Measurements from ENCODE around the gene PCDHGC5. TPM values are rescaled to one million over a fixed set of nuclear protein-coding genes. Genes with fewer than 3 reads are reported as not detected.

Gene PCDHGC5
- total RNA-seq, 1 experiment from 2014 or later = not detected

- DNase-seq (ENCODE audit: low read depth) = no peak
- in situ Hi-C loops (cut with HindIII; ENCODE audit: low pct_unique_long_range_greater_than_20kb, low sequenced_read_pairs) = no loop called here
Observed at GRCh38 chr5:141487131-141487530, 1.8 kb upstream of the PCDHGC5 start.

GRCh38 chr5:141489841-141490240, 960 bp downstream of the PCDHGC5 start:
- DNase-seq (ENCODE audit: low read depth) = no peak
- in situ Hi-C loops (cut with HindIII; ENCODE audit: low pct_unique_long_range_greater_than_20kb, low sequenced_read_pairs) = no loop called here

DNA sequence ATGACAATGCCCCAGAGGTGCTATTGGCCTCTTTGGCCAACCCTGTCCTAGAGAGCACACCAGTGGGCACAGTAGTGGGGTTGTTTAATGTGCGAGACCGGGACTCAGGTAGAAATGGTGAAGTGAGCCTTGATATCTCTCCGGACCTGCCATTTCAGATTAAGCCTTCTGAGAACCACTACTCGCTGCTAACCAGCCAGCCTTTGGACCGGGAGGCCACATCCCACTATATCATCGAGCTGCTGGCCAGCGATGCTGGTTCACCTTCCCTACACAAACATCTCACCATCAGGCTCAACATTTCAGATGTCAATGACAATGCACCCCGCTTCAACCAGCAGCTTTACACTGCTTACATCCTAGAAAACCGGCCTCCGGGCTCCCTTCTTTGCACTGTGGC, 1.4 kb downstream of the PCDHGC5 start:
- in situ Hi-C loops (cut with HindIII; ENCODE audit: low pct_unique_long_range_greater_than_20kb, low sequenced_read_pairs) = no loop called here
- DNase-seq (ENCODE audit: low read depth) = no peak

- in situ Hi-C loops (cut with HindIII; ENCODE audit: low pct_unique_long_range_greater_than_20kb, low sequenced_read_pairs) = no loop called here
Observed at GRCh38 chr5:141490771-141491170, 1.9 kb downstream of the PCDHGC5 start.

GRCh38 chr5:141491323-141492167, 2.7 kb downstream of the PCDHGC5 start:
- in situ Hi-C loops (cut with HindIII; ENCODE audit: low pct_unique_long_range_greater_than_20kb, low sequenced_read_pairs) = no loop called here
- no peak for DNase-seq (ENCODE audit: low read depth)

More at GRCh38 chr5:141490771-141491170, 1.9 kb downstream of the PCDHGC5 start:
- DNase-seq (ENCODE audit: low read depth) = no peak

DNA sequence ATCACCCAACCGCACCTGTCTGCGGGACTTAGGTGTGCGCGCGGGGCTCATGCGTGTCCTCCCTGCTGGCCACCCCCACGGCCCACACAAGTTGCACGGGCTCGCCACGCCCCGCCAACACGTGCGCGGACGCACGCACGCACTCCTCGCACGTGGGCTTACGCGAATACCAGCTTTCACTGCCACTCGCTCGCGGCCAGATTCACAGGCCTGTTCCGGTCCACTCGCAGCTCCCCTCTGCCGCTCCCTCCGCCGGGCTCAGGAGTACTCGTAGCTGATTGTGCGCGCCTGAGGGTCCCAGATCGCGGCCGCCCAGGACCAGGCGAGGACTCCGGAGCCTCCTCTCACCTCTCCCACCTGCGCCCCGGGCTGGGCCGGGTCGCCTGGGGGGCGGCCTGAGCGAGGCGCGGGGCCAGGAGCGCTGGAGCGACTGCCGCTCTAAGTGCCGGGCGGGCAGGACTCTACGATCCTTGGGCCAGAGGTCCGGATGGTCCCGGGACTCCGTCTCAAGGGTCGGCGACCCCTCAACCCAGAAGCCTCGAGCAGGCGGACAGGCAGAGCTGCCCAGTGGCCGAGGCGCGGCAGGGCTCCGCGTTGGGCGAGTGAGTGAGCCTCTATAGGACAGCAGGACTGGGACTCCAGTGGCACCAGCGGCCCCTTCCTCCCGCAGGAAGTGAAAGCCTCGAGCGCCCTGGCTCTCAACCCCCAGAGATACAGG, 3.4 kb downstream of the PCDHGC5 start:
- in situ Hi-C loops (cut with HindIII; ENCODE audit: low pct_unique_long_range_greater_than_20kb, low sequenced_read_pairs) = no loop called here
- DNase-seq (ENCODE audit: low read depth) = no peak

GRCh38 chr5:141493500-141494422, 4.9 kb downstream of the PCDHGC5 start:
- no peak for DNase-seq (ENCODE audit: low read depth)
- in situ Hi-C loops (cut with HindIII; ENCODE audit: low pct_unique_long_range_greater_than_20kb, low sequenced_read_pairs) = no loop called here

- in situ Hi-C loops (cut with HindIII; ENCODE audit: low pct_unique_long_range_greater_than_20kb, low sequenced_read_pairs) = no loop called here
- DNase-seq (ENCODE audit: low read depth) = no peak
Observed at GRCh38 chr5:141494761-141495452, 6.0 kb downstream of the PCDHGC5 start.

DNA sequence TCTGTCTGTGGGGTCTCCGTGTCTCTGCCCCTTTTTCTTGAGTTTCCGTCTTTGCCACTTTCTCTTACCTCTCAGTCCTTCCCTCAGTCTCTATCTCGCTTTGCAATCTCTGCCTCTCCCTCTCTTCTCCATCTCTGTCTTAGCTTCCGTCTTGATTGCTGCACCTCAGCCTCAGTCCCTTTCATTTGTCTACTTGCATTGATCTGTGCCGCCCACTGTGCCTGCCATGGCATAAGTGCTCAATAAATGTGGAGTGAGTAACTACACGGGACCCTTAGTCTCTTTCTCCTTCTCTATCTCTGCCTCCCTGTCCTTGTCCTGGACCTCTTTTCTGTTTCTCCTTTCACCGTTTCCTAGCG, 6.6 kb downstream of the PCDHGC5 start:
- no peak for DNase-seq (ENCODE audit: low read depth)
- in situ Hi-C loops (cut with HindIII; ENCODE audit: low pct_unique_long_range_greater_than_20kb, low sequenced_read_pairs) = no loop called here

DNA sequence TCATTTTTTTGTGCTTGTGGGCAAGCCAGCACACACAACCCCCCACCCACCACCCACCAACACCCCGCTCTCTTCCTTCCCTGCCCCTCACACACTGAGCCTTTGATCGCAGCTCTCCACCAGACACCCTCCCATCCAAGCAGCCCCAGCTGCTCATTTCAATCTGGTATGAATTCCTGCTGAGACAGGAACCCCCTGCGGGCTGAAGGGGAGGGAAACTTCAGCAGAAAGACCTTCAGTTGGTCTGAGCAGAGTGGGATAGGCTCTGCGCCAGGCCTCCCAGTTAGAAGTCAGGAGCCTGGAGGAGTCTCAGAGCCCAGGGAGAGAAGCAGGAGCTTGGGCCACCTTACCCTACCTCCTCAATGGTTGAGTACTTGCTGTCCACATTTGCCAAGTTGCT, 7.2 kb downstream of the PCDHGC5 start:
- no peak for DNase-seq (ENCODE audit: low read depth)
- in situ Hi-C loops (cut with HindIII; ENCODE audit: low pct_unique_long_range_greater_than_20kb, low sequenced_read_pairs) = no loop called here

DNA sequence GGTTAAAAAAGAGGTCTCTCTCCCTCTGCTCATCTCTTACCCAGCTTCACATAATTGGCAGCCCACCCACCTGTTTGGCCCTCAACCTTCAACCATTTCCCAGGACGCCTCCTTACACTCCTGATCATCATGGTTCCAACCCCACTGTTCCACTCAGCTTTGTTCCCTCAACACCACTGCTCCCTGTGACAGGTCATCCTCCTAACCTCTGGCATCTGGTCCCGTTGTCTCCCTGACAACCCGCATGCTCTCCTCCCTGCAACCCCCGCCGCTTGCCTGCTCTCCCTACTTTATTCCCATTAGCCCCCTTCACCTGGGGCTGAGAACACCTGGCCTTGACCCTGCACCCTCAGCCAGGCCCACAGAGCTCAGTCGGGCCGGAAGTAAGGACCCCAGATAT, 12.9 kb downstream of the PCDHGC5 start:
- in situ Hi-C loops (cut with HindIII; ENCODE audit: low pct_unique_long_range_greater_than_20kb, low sequenced_read_pairs) = no loop called here

DNA sequence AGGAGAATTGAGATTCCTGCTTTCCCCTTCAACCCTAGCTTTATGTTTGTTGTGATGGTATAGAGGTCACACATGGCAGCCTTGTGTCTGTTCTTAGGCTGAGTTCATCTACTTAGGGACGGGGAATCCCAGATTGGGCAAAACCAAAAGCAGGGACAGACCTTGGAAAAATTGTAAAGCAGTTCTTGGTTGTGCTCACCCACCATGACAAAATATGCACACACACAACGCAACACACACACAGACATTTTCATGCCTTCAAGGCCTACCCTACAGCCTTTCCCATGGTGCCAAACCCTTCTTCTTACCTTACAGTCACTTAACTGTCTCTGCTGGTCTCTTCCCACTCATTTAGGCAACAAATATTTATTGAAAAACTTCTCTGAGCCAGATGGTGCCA, 14.8 kb downstream of the PCDHGC5 start:
- in situ Hi-C loops (cut with HindIII; ENCODE audit: low pct_unique_long_range_greater_than_20kb, low sequenced_read_pairs) = no loop called here
- no peak for DNase-seq (ENCODE audit: low read depth)

More for the DNA sequence above, 12.9 kb downstream of the PCDHGC5 start:
- no peak for DNase-seq (ENCODE audit: low read depth)

DNA sequence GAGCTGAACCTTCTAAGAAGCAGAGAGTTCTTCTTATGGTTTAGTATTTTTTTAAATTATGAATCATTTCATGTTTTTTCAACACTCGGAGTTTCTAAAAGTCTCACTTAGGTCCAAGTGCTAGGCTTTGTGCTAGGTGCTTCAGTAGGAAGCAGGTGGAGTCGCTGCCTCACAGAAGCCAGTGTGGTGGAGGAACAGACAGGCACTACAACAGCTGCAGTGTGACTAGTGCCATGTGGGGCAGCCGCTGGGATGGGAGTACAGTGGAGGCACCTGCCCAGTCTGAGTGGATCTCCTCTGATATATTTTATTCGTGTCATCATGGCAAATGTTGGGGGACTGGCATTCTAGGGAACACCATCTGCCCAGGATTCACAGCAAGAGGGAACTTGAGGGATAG, 15.3 kb downstream of the PCDHGC5 start:
- in situ Hi-C loops (cut with HindIII; ENCODE audit: low pct_unique_long_range_greater_than_20kb, low sequenced_read_pairs) = no loop called here
- no peak for DNase-seq (ENCODE audit: low read depth)

DNA sequence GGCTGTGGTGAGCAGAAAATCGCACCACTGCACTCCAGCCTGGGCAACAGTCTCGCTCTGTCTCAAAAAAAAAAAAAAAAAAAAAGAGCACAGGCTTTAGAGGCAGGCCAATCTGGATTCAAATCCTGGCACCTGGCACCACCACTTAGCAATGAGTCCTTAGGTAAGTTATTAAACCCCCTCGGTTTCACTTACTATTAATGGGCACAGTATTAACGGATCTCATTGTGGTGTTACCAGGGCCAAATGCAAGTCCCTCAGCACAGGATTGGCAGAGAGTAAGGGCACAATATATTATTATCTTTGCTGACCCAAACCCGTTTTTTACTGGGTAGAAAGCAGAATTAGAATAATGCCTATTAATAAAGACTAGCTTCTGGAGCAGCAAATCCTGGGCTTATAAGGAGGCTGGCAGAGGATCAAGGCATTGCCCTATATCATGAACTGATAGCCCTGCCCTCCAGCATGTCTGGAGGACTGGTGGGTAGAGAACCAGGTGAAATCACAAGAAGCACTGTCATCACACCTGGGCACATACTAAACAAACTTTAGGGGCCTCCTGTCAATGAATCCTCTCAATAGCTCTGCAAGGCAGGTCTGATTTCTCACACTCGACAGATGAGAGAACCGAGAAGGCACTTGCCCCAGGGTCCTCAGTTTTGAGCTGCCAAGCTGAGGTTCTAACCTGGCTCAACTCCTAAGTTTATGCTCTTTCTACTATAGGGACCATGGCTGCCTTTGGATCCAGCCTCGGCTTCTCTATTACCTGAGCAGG, 17.7 kb downstream of the PCDHGC5 start:
- no peak for DNase-seq (ENCODE audit: low read depth)
- in situ Hi-C loops (cut with HindIII; ENCODE audit: low pct_unique_long_range_greater_than_20kb, low sequenced_read_pairs) = no loop called here

GRCh38 chr5:141507387-141508091, 18.7 kb downstream of the PCDHGC5 start:
- no peak for DNase-seq (ENCODE audit: low read depth)
- in situ Hi-C loops (cut with HindIII; ENCODE audit: low pct_unique_long_range_greater_than_20kb, low sequenced_read_pairs) = no loop called here

- in situ Hi-C loops (cut with HindIII; ENCODE audit: low pct_unique_long_range_greater_than_20kb, low sequenced_read_pairs) = no loop called here
- no peak for DNase-seq (ENCODE audit: low read depth)
Observed at GRCh38 chr5:141508440-141508797, 19.5 kb downstream of the PCDHGC5 start.
